Vagina (tissue), 2 donors: ENCODE measurements around the gene COPS4.
"Not testable (repeated sequence)": the region's sequence is repeated elsewhere in the genome, so short reads cannot be mapped to it uniquely, and the experiment has no call there.

Experiments
- POLR2A ChIP-seq, 2 donors: fragments of 450-650 bp; IDR thresholded peaks; one replicate each; pipeline ENCODE4 v1.6.1; 2017; ENCODE audit warnings: antibody characterized with exemption in 2 of 2, mild to moderate bottlenecking in 2 of 2, moderate library complexity in 2 of 2
- TF ChIP-seq, protein P1 (sequence below), 3 experiments: fragments of 450-650 bp in 2 of 3; fragments of 200-600 bp in 1 of 3; sonication (generic) in 1 of 3; IDR thresholded peaks; one replicate each; pipeline ENCODE4 v1.5.1; 2017 to 2019; ENCODE audit warnings: antibody characterized with exemption in 3 of 3, mild to moderate bottlenecking in 2 of 3, moderate library complexity in 2 of 3

DNA sequence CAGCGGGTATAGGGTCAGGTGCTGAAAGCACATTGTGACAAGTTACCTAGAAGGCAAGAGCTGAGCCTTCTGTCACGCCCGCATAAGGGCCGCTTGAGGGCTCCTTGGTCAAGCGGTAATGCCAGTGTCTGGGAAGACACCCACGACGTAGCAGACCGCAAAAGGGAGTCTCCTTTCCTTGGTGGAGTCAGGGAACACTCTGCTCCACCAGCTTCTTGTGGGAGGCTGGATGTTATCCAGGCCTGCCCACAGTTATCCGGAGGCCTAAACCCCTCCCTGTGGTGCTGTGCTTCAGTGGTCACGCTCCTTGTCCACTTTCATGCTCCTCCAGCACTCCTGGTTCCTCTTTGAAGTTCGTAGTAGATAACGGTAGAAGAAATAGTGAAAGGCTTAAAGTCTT is 50.0 kb downstream of the COPS4 start:
- TF ChIP-seq, protein P1, sequence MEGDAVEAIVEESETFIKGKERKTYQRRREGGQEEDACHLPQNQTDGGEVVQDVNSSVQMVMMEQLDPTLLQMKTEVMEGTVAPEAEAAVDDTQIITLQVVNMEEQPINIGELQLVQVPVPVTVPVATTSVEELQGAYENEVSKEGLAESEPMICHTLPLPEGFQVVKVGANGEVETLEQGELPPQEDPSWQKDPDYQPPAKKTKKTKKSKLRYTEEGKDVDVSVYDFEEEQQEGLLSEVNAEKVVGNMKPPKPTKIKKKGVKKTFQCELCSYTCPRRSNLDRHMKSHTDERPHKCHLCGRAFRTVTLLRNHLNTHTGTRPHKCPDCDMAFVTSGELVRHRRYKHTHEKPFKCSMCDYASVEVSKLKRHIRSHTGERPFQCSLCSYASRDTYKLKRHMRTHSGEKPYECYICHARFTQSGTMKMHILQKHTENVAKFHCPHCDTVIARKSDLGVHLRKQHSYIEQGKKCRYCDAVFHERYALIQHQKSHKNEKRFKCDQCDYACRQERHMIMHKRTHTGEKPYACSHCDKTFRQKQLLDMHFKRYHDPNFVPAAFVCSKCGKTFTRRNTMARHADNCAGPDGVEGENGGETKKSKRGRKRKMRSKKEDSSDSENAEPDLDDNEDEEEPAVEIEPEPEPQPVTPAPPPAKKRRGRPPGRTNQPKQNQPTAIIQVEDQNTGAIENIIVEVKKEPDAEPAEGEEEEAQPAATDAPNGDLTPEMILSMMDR (IDR thresholded peaks at IDR 0.05), result not testable (repeated sequence)
- not testable (repeated sequence) for TF ChIP-seq POLR2A (IDR thresholded peaks at IDR 0.05)
